IMR-90 (cell line): ENCODE results near the gene PIK3CB. TPM values are rescaled to one million over a fixed set of nuclear protein-coding genes. Genes with fewer than 3 reads are reported as not detected.

Source experiments
- ATAC-seq: fragments of 200-7000 bp; cut with Tn5 transposase; 2 replicates; pipeline ENCODE4 v1.9.1; 2020; ENCODE audit warnings: low read depth, mild to moderate bottlenecking, moderate library complexity
- BruUV-seq: library from RNA; stranded (reverse); fragments of 400-500 nt; replicated peaks from 2 replicates; lab custom pipeline; 2021; lab: Mats Ljungman, UMichigan
- CTCF ChIA-PET: fragments of 300-600 bp; formaldehyde crosslinking; extraction: SDS; loops from one replicate; lab custom pipeline; 2021; ENCODE audit warnings: antibody characterized with exemption; lab: Yijun Ruan, JAX
- POLR2A ChIA-PET: fragments of 300-600 bp; sonication (Branson Sonifier 250); formaldehyde crosslinking; loops from one replicate; lab custom pipeline; 2022; ENCODE audit warnings: antibody characterized with exemption; ENCODE audit not compliant: unreplicated experiment; lab: Charles Lee
- DNase-seq: peaks from one replicate; pipeline ENCODE4 v3.0.0; 2013
- H2AFZ ChIP-seq: replicated peaks from 2 replicates; pipeline ENCODE3; 2013; ENCODE audit warnings: low read length, mild to moderate bottlenecking; ENCODE audit not compliant: poor library complexity
- H2AK5ac ChIP-seq: 2 replicates; pipeline ENCODE4 v1.6.1; 2013; ENCODE audit warnings: low read depth, low read length, inconsistent platforms
- H2AK9ac ChIP-seq: replicated peaks from 2 replicates; pipeline ENCODE3; 2013; ENCODE audit warnings: mild to moderate bottlenecking, low read depth, low read length, moderate library complexity; ENCODE audit not compliant: poor library complexity
- H2BK120ac ChIP-seq: 2 replicates; pipeline ENCODE4 v1.6.1; 2013; ENCODE audit warnings: low read depth, low read length, inconsistent platforms
- H2BK15ac ChIP-seq: 3 replicates; pipeline ENCODE4 v1.6.1; 2013; ENCODE audit warnings: low read depth, low read length, inconsistent platforms
- H2BK20ac ChIP-seq: 2 replicates; pipeline ENCODE4 v1.6.1; 2013; ENCODE audit warnings: low read depth, mild to moderate bottlenecking, inconsistent platforms, low read length, moderate library complexity
- H2BK5ac ChIP-seq: 2 replicates; pipeline ENCODE4 v1.6.1; 2013; ENCODE audit warnings: mild to moderate bottlenecking, low read depth, low read length, inconsistent platforms; ENCODE audit not compliant: poor library complexity, severe bottlenecking
- H3K14ac ChIP-seq: replicated peaks from 2 replicates; pipeline ENCODE4 v1.6.1; 2013; ENCODE audit warnings: low read depth, low read length, inconsistent platforms
- H3K18ac ChIP-seq: 2 replicates; pipeline ENCODE4 v1.6.1; 2013; ENCODE audit warnings: low read depth, low read length, control low read depth
- H3K23ac ChIP-seq: 2 replicates; pipeline ENCODE4 v1.6.1; 2013; ENCODE audit warnings: low read depth, low read length, inconsistent platforms
- H3K27ac ChIP-seq: 2 replicates; pipeline ENCODE4 v1.5.1; 2013; ENCODE audit warnings: mild to moderate bottlenecking, control low read depth, low read length; ENCODE audit not compliant: insufficient read depth
- H3K27me3 ChIP-seq: 2 replicates; pipeline ENCODE4 v1.6.1; 2013; ENCODE audit warnings: low read length; ENCODE audit not compliant: control insufficient read depth, insufficient read depth
- H3K36me3 ChIP-seq: 2 replicates; pipeline ENCODE4 v1.6.1; 2013; ENCODE audit warnings: low read length, mixed read lengths; ENCODE audit not compliant: control insufficient read depth, insufficient read depth
- H3K4ac ChIP-seq: 2 replicates; pipeline ENCODE4 v1.6.1; 2013; ENCODE audit warnings: low read depth, low read length, inconsistent platforms
- H3K4me1 ChIP-seq: 2 replicates; pipeline ENCODE4 v1.6.1; 2013; ENCODE audit warnings: low read length, mixed read lengths; ENCODE audit not compliant: control insufficient read depth, insufficient read depth
- H3K4me2 ChIP-seq: 2 replicates; pipeline ENCODE4 v1.6.1; 2013; ENCODE audit warnings: low read depth, mild to moderate bottlenecking, control low read depth, low read length, moderate library complexity
- H3K4me3 ChIP-seq: 2 replicates; pipeline ENCODE4 v1.5.1; 2013; ENCODE audit warnings: low read depth, mild to moderate bottlenecking, control low read depth, low read length, moderate library complexity; ENCODE audit not compliant: insufficient read depth
- H3K56ac ChIP-seq: 2 replicates; pipeline ENCODE4 v1.6.1; 2013; ENCODE audit warnings: low read length, inconsistent platforms; ENCODE audit not compliant: insufficient read depth; ENCODE audit errors: extremely low read depth
- H3K79me1 ChIP-seq, 2 experiments: 2 replicates each; pipeline ENCODE4 v1.6.1; 2013; ENCODE audit warnings: low read length in 2 of 2, inconsistent platforms in 1 of 2, low read depth in 1 of 2
- H3K9ac ChIP-seq: 2 replicates; pipeline ENCODE4 v1.6.1; 2013; ENCODE audit warnings: low read depth, low read length, control low read depth
- H3K9me1 ChIP-seq: 2 replicates; pipeline ENCODE4 v1.6.1; 2013; ENCODE audit warnings: low read length, inconsistent platforms; ENCODE audit not compliant: insufficient read depth
- H3K9me3 ChIP-seq: 2 replicates; pipeline ENCODE4 v1.6.1; 2013; ENCODE audit warnings: low read length; ENCODE audit not compliant: control insufficient read depth, insufficient read depth
- H4K20me1 ChIP-seq: 2 replicates; pipeline ENCODE4 v1.6.1; 2013; ENCODE audit warnings: low read length, inconsistent platforms; ENCODE audit not compliant: insufficient read depth
- H4K5ac ChIP-seq: 2 replicates; pipeline ENCODE4 v1.6.1; 2013; ENCODE audit warnings: mild to moderate bottlenecking, low read depth, low read length, control low read depth
- H4K8ac ChIP-seq, 2 experiments: 2 replicates each; pipeline ENCODE4 v1.6.1; 2013; ENCODE audit warnings: low read depth in 2 of 2, low read length in 2 of 2, control low read depth in 1 of 2, inconsistent platforms in 1 of 2
- H4K91ac ChIP-seq: 2 replicates; pipeline ENCODE4 v1.6.1; 2013; ENCODE audit warnings: low read depth, low read length, inconsistent platforms; ENCODE audit not compliant: insufficient read depth
- BHLHE40 ChIP-seq: fragments of 150-350 bp; IDR thresholded peaks from 2 replicates; pipeline ENCODE4 v1.6.1; 2016; ENCODE audit warnings: mild to moderate bottlenecking, low read depth, low read length
- CEBPB ChIP-seq: IDR thresholded peaks from 2 replicates; pipeline ENCODE4 v1.6.1; 2012; ENCODE audit warnings: low read depth, low read length, improper control_type of control experiment
- CHD1 ChIP-seq: IDR thresholded peaks from 2 replicates; pipeline ENCODE4 v1.6.1; 2012; ENCODE audit warnings: low read depth, low read length, improper control_type of control experiment
- CTCF ChIP-seq: conservative IDR thresholded peaks from 2 replicates; pipeline ENCODE4 v1.5.1; 2012; ENCODE audit warnings: mild to moderate bottlenecking, low read depth, low read length, improper control_type of control experiment
- ELK1 ChIP-seq: fragments of 150-350 bp; IDR thresholded peaks from 2 replicates; pipeline ENCODE4 v1.6.1; 2016; ENCODE audit warnings: low read depth, mild to moderate bottlenecking, low read length, moderate library complexity, borderline replicate concordance
- FOS ChIP-seq: fragments of 150-350 bp; IDR thresholded peaks from 2 replicates; pipeline ENCODE4 v1.6.1; 2016; ENCODE audit warnings: low read depth, low read length
- MAFK ChIP-seq: IDR thresholded peaks from 2 replicates; pipeline ENCODE4 v1.6.1; 2012; ENCODE audit warnings: low read depth, low read length, improper control_type of control experiment
- MAZ ChIP-seq: IDR thresholded peaks from 2 replicates; pipeline ENCODE4 v1.6.1; 2012; ENCODE audit warnings: low read depth, mild to moderate bottlenecking, low read length, improper control_type of control experiment, moderate library complexity, borderline replicate concordance
- MXI1 ChIP-seq: IDR thresholded peaks from 2 replicates; pipeline ENCODE4 v1.6.1; 2012; ENCODE audit warnings: low read depth, mild to moderate bottlenecking, low read length, moderate library complexity, borderline replicate concordance
- NFE2L2 ChIP-seq: fragments of 150-350 bp; IDR thresholded peaks from 2 replicates; pipeline ENCODE4 v1.6.1; 2016; ENCODE audit warnings: low read depth, mild to moderate bottlenecking, low read length
- POLR2A ChIP-seq: IDR thresholded peaks from 2 replicates; pipeline ENCODE4 v1.6.1; 2012; ENCODE audit warnings: mild to moderate bottlenecking, low read depth, low read length
- RAD21 ChIP-seq: IDR thresholded peaks from 2 replicates; pipeline ENCODE4 v1.6.1; 2012; ENCODE audit warnings: low read length, improper control_type of control experiment
- RCOR1 ChIP-seq: IDR thresholded peaks from 2 replicates; pipeline ENCODE4 v1.6.1; 2012; ENCODE audit warnings: mild to moderate bottlenecking, low read length, improper control_type of control experiment; ENCODE audit not compliant: insufficient replicate concordance
- RFX5 ChIP-seq: IDR thresholded peaks from 2 replicates; pipeline ENCODE4 v1.8.0; 2012; ENCODE audit warnings: low read depth, mild to moderate bottlenecking, low read length, moderate library complexity
- SMC3 ChIP-seq: fragments of 150-350 bp; IDR thresholded peaks from 2 replicates; pipeline ENCODE4 v1.6.1; 2016; ENCODE audit warnings: low read depth, mild to moderate bottlenecking, antibody characterized with exemption, low read length, moderate library complexity
- WGBS, 2 experiments: methylation state at CpG; one replicate each; pipeline versions ENCODE4 v1.1.5 to v1.1.7; 2013; ENCODE audit warnings: missing lambda C conversion rate in 2 of 2; ENCODE audit not compliant: insufficient read length in 1 of 2; ENCODE audit errors: extremely low coverage in 2 of 2; 5-methylcytosine and 5-hydroxymethylcytosine counted together
- dilution Hi-C: fragments of 300-500 bp; cut with HindIII; formaldehyde crosslinking; loops from one replicate; pipeline ENCODE4 v1.14.3; 2018; ENCODE audit warnings: low sequenced_read_pairs; ENCODE audit not compliant: unreplicated experiment
- in situ Hi-C: fragments of 300-500 bp; cut with MboI; formaldehyde crosslinking; loops from 3 replicates; pipeline ENCODE4 v1.14.3; 2019; ENCODE audit warnings: low sequenced_read_pairs, inconsistent platforms, mixed read lengths
- intact Hi-C: fragments of 100-400 bp; cut with micrococcal nuclease; formaldehyde crosslinking; loops from 2 replicates; pipeline ENCODE4 v1.10.0; 2022
- polyA plus RNA-seq, 3 experiments: library from polyadenylated mRNA; depleted of rRNA; stranded (reverse); fragments of >200 nt; gene quantifications; 2 replicates each; pipeline ENCODE4 v1.2.3, GENCODE V29; 2012; ENCODE audit warnings: low replicate concordance in 1 of 3
- total RNA-seq: library from RNA; depleted of rRNA; stranded (reverse); fragments of >200 nt; gene quantifications from 2 replicates; pipeline ENCODE4 v1.2.3, GENCODE V29; 2012

Gene PIK3CB
- total and polyA plus RNA-seq, 2 of the 4 experiments (the other 2 are of a cell fraction) = 6.3 to 6.8 TPM

GRCh38 chr3:138801792-138802191, 32.9 kb downstream of the PIK3CB start:
- CTCF ChIA-PET = no interaction called here
- no peak overlapping the region for H2BK120ac ChIP-seq
- no peaks in the 10 kb centered on the region for H3K9me3 ChIP-seq

More at GRCh38 chr3:138801792-138802191, 32.9 kb downstream of the PIK3CB start:
- H3K18ac ChIP-seq = no peak overlapping the region
- no peak overlapping the region for H4K91ac ChIP-seq
- H3K27me3 ChIP-seq = no peaks in the 10 kb centered on the region
- 0 out of 2 replicates have a peak, but pooled peaks cover 12% of the 10 kb centered on the region for H4K20me1 ChIP-seq
- in situ Hi-C loops = no loop called here
- DNase-seq = no peak
- H2BK5ac ChIP-seq = no peak overlapping the region
- intact Hi-C loops = no loop called here
- H2BK15ac ChIP-seq = no peak overlapping the region
- H2AK9ac ChIP-seq = no peak overlapping the region
- H3K27ac ChIP-seq = no peak overlapping the region
- H3K9me1 ChIP-seq = no peaks in the 10 kb centered on the region
- no peak overlapping the region for H2AK5ac ChIP-seq
- H4K8ac ChIP-seq = no peak overlapping the region
- no peak overlapping the region for H3K23ac ChIP-seq
- H3K4me2 ChIP-seq = no peak overlapping the region
- H3K14ac ChIP-seq = no peak overlapping the region
- POLR2A ChIA-PET = no interaction called here
- peaks cover 15 to 41% of the 10 kb centered on the region in 2 experiments for H3K79me1 ChIP-seq
- no peak overlapping the region for H3K4ac ChIP-seq
- H3K9ac ChIP-seq = no peak overlapping the region
- ATAC-seq = no peak
- H4K5ac ChIP-seq = no peak overlapping the region
- H2AFZ ChIP-seq = no peak overlapping the region
- no peaks in the 10 kb centered on the region for H3K36me3 ChIP-seq
- no peak overlapping the region for H3K4me3 ChIP-seq
- H3K56ac ChIP-seq = no peak overlapping the region
- BruUV-seq = no TSS peak
- no peak overlapping the region for H2BK20ac ChIP-seq
- dilution Hi-C loops = no loop called here
- TF ChIP-seq POLR2A (no peak), RCOR1 (no peak), SMC3 (no peak), CHD1 (no peak), FOS (no peak), RFX5 (no peak), CTCF (no peak), ELK1 (no peak), MXI1 (no peak), RAD21 (no peak), NFE2L2 (no peak), CEBPB (no peak), MAZ (no peak), BHLHE40 (no peak), MAFK (no peak)
- no CpG with 5 or more reads among the region's 3 CpGs for WGBS, 2 experiments
- 0 out of 2 replicates have a peak, but pooled peaks cover 2% of the 10 kb centered on the region for H3K4me1 ChIP-seq
